Effector memory CD8-positive, alpha-beta T cell (primary cell): Measurements from ENCODE around the gene APP.
"Not testable (repeated sequence)": the region's sequence is repeated elsewhere in the genome, so short reads cannot be mapped to it uniquely, and the experiment has no call there.

Experiments
- ATAC-seq: fragments of 150-1000 bp; cut with Tn5 transposase; replicated peaks from 2 replicates; pipeline ENCODE4 v1.10.0; 2021; ENCODE audit warnings: mild to moderate bottlenecking, moderate library complexity
- DNase-seq, 3 experiments: peaks; one replicate each; pipeline ENCODE4 v3.0.0; 2021
- H3K27ac Mint-ChIP-seq, 2 donors: one replicate each; pipeline ENCODE4 v1.8.0; 2022; ENCODE audit warnings: mild to moderate bottlenecking in 2 of 2, mixed read lengths in 2 of 2, moderate library complexity in 2 of 2
- H3K27me3 Mint-ChIP-seq, 2 donors: one replicate each; pipeline ENCODE4 v1.8.0; 2022; ENCODE audit warnings: mixed read lengths in 2 of 2
- H3K36me3 Mint-ChIP-seq: one replicate; pipeline ENCODE4 v1.8.0; 2022; ENCODE audit warnings: mild to moderate bottlenecking, moderate library complexity, mixed read lengths; ENCODE audit not compliant: insufficient read depth
- H3K4me1 Mint-ChIP-seq, 2 donors: one replicate each; pipeline ENCODE4 v1.8.0; 2022; ENCODE audit warnings: low read depth in 2 of 2, mixed read lengths in 2 of 2
- H3K4me3 Mint-ChIP-seq, 2 donors: one replicate each; pipeline ENCODE4 v1.8.0; 2022; ENCODE audit warnings: mild to moderate bottlenecking in 2 of 2, mixed read lengths in 2 of 2, moderate library complexity in 2 of 2
- H3K9me3 Mint-ChIP-seq, 2 donors: one replicate each; pipeline ENCODE4 v1.8.0; 2022; ENCODE audit warnings: mixed read lengths in 2 of 2

APP gene

DNA sequence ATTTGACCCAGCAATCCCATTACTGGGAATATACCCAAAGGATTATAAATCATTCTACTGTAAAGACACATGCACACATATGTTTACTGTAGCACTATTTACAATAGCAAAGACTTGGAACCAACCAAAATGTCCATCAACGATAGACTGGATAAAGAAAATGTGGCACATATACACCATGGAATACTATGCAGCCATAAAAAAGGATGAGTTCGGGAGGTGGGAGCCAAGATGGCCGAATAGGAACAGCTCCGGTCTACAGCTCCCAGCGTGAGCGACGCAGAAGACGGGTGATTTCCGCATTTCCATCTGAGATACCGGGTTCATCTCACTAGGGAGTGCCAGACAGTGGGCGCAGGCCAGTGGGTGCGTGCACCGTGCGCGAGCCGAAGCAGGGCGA is 252.4 kb downstream of the APP start:
- not testable (repeated sequence) for H3K27ac Mint-ChIP-seq, H3K4me3 Mint-ChIP-seq, ATAC-seq, H3K9me3 Mint-ChIP-seq, H3K4me1 Mint-ChIP-seq, H3K36me3 Mint-ChIP-seq, DNase-seq, H3K27me3 Mint-ChIP-seq

DNA sequence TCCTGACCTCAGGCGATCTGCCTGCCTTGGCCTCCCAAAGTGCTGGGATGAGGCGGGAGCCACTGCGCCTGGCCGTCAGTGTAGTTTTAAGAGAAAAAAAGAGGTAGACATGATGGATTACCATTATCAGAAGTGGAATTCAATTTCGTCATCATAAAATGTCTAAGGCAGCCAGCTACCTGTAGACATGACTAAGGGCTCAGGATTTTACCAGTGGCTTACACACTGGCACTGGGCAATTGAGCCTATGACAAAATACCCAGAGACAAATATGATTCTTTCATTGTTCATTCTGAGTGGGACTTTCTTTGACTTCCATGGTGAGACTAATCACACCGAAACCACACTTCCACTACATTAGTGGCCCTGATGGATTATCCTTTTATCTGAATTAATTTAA is 254.3 kb downstream of the APP start:
- H3K27me3 Mint-ChIP-seq, result peaks cover 7% of the 10 kb centered on the region in 2 donors
- H3K4me1 Mint-ChIP-seq, result peaks cover 0 to 2% of the 10 kb centered on the region in 2 donors

DNA sequence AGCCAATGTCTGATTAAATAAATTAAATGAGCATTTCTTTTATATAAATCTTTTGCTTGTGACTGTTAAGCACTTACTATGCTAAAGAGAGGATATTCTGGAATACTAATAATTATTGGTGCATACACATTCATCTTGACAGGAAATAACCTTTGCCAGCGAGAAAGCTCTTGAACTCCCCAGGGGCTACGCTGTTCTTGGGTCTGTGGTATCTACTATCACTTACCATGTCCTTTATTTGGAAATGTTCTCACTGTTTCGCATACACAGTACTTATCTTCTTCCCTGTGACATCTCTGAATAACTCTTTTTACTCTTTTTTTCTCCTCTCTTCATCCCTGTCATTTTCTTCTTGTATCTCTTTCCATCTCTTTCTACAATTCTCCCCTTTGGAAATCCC is 257.1 kb downstream of the APP start:
- no peak overlapping the region for H3K4me3 Mint-ChIP-seq
- no peak for ATAC-seq
- H3K27ac Mint-ChIP-seq, result no peak overlapping the region
- no peak for DNase-seq
- H3K9me3 Mint-ChIP-seq, result no peaks in the 10 kb centered on the region
- peaks cover 7% of the 10 kb centered on the region in 2 donors for H3K27me3 Mint-ChIP-seq
- H3K4me1 Mint-ChIP-seq, result peaks cover 0 to 2% of the 10 kb centered on the region in 2 donors
- no peaks in the 10 kb centered on the region for H3K36me3 Mint-ChIP-seq

More for the DNA sequence above, 254.3 kb downstream of the APP start:
- ATAC-seq (no peak), DNase-seq (no peak)
- no peaks in the 10 kb centered on the region for H3K9me3 Mint-ChIP-seq
- no peak overlapping the region for H3K27ac Mint-ChIP-seq
- no peak overlapping the region for H3K4me3 Mint-ChIP-seq
- H3K36me3 Mint-ChIP-seq, result no peaks in the 10 kb centered on the region

DNA sequence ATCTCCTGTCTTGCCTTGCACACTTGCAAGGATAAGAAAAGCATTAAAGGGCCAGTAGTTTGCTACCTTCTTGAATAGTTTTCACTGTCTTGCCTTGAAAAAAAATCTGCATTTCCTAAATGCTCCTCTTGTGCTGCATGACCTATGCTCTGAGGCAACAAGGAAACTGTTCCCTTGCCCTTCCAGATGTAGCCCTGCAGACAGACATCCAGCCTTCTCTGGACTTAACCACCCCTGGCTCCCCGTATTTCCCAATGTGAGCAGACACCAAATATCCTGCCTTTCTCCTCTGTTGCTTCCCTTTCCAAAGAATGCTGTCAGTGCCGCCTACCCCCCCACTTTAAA is 258.2 kb downstream of the APP start:
- DNase-seq (no peak), ATAC-seq (no peak)
- Mint-ChIP-seq H3K27ac (no peak overlapping the region), H3K27me3 (peaks cover 7% of the 10 kb centered on the region in 2 donors), H3K4me1 (peaks cover 0 to 2% of the 10 kb centered on the region in 2 donors), H3K9me3 (no peaks in the 10 kb centered on the region), H3K4me3 (no peak overlapping the region), H3K36me3 (no peaks in the 10 kb centered on the region)

DNA sequence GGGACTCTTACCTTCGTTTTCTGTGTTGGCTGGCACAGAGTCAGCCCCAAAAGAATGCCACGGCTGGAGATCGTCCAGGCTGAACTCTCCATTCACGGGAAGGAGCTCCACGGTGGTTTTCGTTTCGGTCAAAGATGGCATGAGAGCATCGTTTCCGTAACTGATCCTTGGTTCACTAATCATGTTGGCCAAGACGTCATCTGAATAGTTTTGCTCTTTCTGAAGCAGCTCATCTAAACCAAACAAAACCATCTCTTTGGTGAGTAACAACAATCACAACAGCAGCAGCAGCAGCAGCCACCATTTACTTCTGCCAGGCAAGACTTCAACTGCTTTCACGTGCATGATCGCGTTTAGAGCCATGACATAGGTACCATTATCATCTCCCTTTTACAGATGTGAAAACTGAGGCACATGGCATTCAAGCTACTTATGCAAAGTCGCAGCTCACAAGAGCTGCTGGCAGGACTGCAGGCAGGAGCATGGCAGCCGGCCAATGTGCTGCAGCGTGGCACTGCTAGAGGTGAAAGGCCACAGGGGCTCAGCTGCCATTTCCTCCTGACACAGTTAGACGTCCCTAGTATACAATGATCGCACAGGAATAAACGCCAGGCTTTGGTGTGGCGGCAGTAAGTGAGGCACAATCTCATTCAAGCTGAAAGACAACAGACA is 258.7 kb downstream of the APP start:
- Mint-ChIP-seq H3K36me3 (no peaks in the 10 kb centered on the region), H3K27ac (no peak overlapping the region), H3K4me1 (peaks cover 0 to 2% of the 10 kb centered on the region in 2 donors), H3K9me3 (no peaks in the 10 kb centered on the region), H3K4me3 (no peak overlapping the region), H3K27me3 (peaks cover 7% of the 10 kb centered on the region in 2 donors)
- ATAC-seq (no peak), DNase-seq (no peak)

DNA sequence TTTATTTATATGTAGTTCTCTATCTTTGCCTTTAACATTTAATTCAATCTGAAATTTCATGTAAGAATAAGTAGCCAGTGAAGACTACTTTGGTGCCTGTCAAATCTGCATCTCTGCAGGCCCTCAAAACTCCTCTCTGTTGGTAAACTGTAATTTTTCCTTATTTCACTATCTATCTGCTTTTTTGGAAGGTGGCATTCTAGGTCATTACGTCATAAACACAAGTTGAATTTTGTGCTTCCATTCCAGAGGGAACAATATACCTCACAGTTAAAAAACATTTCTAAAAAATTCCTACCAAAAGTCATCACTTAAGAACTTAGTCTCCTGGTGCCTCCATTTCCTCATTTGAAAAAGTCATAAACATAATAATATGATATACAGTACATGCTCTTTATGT is 259.8 kb downstream of the APP start:
- no peak overlapping the region for H3K4me3 Mint-ChIP-seq
- H3K27me3 Mint-ChIP-seq, result peaks cover 7% of the 10 kb centered on the region in 2 donors
- H3K4me1 Mint-ChIP-seq, result peaks cover 0 to 2% of the 10 kb centered on the region in 2 donors
- no peaks in the 10 kb centered on the region for H3K9me3 Mint-ChIP-seq
- DNase-seq, result no peak
- peaks cover 2% of the 10 kb centered on the region for H3K36me3 Mint-ChIP-seq
- no peak overlapping the region for H3K27ac Mint-ChIP-seq
- ATAC-seq, result no peak

DNA sequence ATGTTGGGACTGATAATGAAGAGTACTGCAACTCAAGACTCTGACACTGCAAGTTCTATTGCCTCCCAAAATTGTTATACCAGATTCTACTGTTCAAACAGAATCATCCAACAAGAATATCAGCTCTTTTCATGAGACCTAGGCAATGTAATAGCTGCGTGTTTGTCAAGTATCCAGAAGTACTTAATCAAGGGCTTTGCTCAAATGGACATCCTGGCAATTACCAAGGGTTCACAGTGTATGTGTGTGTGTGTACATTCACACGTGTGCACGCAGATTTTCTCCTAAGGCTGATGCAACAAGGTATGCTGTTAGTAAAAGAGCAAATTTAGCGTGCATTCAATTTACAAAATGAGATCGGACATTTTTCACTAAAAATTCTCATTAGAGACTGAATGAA is 261.2 kb downstream of the APP start:
- Mint-ChIP-seq H3K27ac (no peak overlapping the region), H3K9me3 (no peaks in the 10 kb centered on the region), H3K27me3 (no peaks in the 10 kb centered on the region), H3K36me3 (peaks cover 4% of the 10 kb centered on the region), H3K4me3 (no peak overlapping the region), H3K4me1 (peaks cover 0 to 2% of the 10 kb centered on the region in 2 donors)
- DNase-seq, result no peak
- no peak for ATAC-seq

DNA sequence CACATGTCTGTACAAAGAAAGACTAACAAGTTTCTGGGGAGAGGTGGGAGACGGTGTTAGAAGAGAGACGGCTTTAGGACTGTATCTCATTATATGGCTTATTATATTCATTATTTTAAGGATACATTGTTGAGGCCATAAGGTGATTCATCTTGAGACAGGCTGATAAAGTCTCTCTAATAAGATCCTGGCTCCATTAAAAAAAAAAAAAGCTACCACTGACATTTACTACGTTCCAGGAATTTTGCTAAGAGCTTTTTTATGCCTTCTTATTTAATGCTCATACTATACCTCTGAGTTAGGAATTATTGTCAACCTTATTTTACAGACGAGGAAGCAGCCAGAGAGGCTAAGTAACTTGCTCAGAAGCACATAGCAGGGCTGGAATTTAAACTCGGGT is 262.1 kb downstream of the APP start:
- Mint-ChIP-seq H3K4me3 (no peak overlapping the region), H3K27me3 (no peaks in the 10 kb centered on the region), H3K36me3 (peaks cover 4% of the 10 kb centered on the region), H3K27ac (no peak overlapping the region), H3K9me3 (no peaks in the 10 kb centered on the region), H3K4me1 (peaks cover 0 to 2% of the 10 kb centered on the region in 2 donors)
- DNase-seq (no peak), ATAC-seq (no peak)

DNA sequence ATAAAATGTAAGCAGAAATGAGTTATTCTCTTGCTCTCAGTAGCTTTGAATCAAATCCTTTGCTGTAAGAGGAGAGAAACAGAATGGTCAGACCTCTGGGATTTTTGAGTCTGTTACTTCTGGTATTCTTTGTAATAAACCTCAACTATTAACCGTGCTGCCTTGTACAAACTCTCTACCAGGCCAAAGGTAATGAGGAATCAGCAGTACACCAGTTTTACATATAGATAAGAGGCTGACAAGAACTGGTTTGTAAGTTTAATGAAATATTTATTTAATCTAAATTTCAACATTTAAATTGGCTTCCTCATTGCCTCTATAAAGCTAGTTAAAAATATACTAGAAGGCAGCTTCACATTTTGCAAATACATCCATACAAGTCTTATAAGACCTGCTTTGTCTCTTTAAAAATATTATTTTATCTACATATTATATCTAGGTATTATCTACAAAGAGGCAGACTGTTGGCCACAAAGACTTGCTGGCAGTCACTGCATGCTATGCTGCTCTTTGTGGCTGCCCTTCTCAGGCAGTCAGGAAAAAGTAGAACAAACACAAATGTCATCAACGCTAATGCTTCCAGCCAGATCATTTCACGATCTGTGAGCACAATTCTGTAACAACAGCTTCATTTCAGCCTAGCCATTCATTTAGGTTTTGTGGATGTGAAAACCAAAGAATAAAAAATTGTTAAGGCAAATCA is 262.8 kb downstream of the APP start:
- peaks cover 4% of the 10 kb centered on the region for H3K36me3 Mint-ChIP-seq
- no peak overlapping the region for H3K27ac Mint-ChIP-seq
- ATAC-seq (no peak), DNase-seq (no peak)
- no peaks in the 10 kb centered on the region for H3K27me3 Mint-ChIP-seq
- no peak overlapping the region for H3K4me3 Mint-ChIP-seq
- peaks cover 0 to 2% of the 10 kb centered on the region in 2 donors for H3K4me1 Mint-ChIP-seq
- no peaks in the 10 kb centered on the region for H3K9me3 Mint-ChIP-seq

DNA sequence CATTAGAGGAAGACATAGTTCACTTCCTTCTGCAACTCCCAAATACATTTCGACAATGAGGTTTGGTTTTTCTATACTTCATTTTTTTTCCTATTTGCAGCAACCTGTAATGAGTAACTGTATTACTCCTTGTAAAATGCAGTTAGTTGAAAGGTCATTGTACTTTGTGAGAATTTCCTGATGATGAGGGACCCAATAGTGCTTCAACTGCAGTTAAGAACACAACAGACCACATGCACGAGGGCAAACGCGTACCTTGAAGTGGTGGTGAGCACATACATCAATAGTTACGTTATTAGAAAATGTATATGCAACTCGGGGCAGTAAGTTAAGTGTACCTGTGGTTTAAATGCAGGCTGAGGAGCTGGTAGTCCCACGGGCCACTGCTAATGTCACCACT is 264.0 kb downstream of the APP start:
- no peaks in the 10 kb centered on the region for H3K27me3 Mint-ChIP-seq
- H3K36me3 Mint-ChIP-seq, result peaks cover 4% of the 10 kb centered on the region
- DNase-seq, result no peak
- no peak overlapping the region for H3K27ac Mint-ChIP-seq
- no peaks in the 10 kb centered on the region for H3K9me3 Mint-ChIP-seq
- H3K4me1 Mint-ChIP-seq, result peaks cover 0 to under 1% of the 10 kb centered on the region in 2 donors
- ATAC-seq, result no peak
- no peak overlapping the region for H3K4me3 Mint-ChIP-seq

DNA sequence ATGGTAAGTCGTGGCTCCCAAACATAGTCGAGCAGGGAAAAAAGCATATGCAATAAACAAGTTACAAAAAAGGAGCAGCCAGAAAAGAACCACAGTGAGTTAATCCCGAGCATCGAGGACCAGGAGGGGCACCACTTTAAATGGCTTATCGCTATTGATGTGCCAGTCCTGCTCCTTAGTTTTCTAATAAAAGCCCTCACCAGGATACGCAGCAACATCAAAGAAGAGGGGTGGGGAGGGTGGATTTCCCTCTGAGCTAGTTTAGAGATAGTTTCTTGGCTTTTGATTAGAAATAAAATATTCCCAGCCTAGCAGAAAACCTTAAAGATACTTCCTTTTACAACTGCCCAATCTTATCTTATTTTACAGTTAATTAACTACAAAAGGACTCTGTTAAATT is 265.4 kb downstream of the APP start:
- H3K27me3 Mint-ChIP-seq, result no peaks in the 10 kb centered on the region
- H3K4me1 Mint-ChIP-seq, result no peaks in the 10 kb centered on the region
- peaks cover 4% of the 10 kb centered on the region for H3K36me3 Mint-ChIP-seq
- H3K4me3 Mint-ChIP-seq, result no peak overlapping the region
- ATAC-seq (no peak), DNase-seq (no peak)
- H3K27ac Mint-ChIP-seq, result no peak overlapping the region
- H3K9me3 Mint-ChIP-seq, result no peaks in the 10 kb centered on the region

DNA sequence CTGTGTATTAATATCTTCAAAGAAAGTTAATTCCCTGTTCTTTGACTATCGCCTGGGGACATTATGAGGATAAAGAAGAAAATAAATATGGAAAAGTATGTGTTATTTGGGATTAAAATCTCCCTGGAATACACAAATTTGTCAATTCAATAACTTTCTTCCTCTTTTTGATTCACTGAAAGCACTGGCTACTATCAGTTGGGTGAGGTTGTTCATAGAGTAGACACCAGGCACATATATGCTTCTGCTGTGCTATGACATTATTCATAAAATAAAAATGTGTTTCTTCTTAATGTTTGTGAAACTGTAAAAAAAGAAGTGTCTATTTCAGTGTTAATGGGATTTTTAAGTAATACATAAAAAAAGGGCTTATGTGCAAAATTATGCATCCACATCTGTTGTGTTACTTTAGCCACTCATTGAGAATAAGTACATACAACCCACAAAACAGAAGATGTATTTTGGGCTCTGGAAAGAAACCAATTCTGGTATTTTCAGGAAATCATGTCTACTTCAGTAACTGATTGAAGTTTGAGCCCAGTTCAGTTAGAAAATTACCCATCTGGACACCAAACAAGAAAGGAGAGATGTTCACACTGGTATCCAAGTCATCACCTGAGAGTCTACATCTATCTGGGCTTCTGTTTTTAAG is 266.4 kb downstream of the APP start:
- H3K4me3 Mint-ChIP-seq, result no peak overlapping the region
- no peaks in the 10 kb centered on the region for H3K9me3 Mint-ChIP-seq
- H3K36me3 Mint-ChIP-seq, result peaks cover 4% of the 10 kb centered on the region
- no peak for DNase-seq
- H3K27me3 Mint-ChIP-seq, result no peaks in the 10 kb centered on the region
- H3K4me1 Mint-ChIP-seq, result no peaks in the 10 kb centered on the region
- ATAC-seq, result no peak
- H3K27ac Mint-ChIP-seq, result no peak overlapping the region

DNA sequence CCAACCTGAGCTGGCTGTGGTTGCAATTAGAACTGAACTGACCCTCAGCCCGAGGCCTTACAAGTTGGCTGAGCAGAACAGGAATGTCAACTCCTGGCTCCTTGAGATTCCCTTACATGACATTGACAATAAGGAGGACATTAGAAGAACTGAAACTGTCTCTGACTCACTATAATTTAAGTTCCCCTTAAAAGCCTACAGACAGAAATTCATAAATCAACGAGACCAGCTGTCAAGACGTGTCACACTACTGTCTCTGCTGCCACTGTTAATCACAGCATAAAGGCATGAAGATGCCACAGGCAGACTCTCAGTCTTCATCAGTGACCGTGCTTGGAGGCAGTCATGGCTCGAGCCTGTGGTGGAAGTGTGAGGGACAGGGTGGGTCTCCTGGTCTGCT is 267.0 kb downstream of the APP start:
- Mint-ChIP-seq H3K4me3 (no peak overlapping the region), H3K27ac (no peak overlapping the region), H3K4me1 (no peaks in the 10 kb centered on the region), H3K27me3 (peaks cover 0 to 2% of the 10 kb centered on the region in 2 donors), H3K9me3 (no peaks in the 10 kb centered on the region), H3K36me3 (peaks cover 4% of the 10 kb centered on the region)
- DNase-seq, result no peak
- no peak for ATAC-seq
